Body of pancreas (tissue), 4 donors: ENCODE results near the gene SPOCK1.

Experiments
- POLR2A ChIP-seq, 3 donors: fragments of 450-650 bp; IDR thresholded peaks; one replicate each; pipeline ENCODE4 v1.6.1; 2016; ENCODE audit warnings: antibody characterized with exemption in 3 of 3, mild to moderate bottlenecking in 2 of 3
- TF ChIP-seq, protein P1 (sequence below), 7 experiments: fragments of 450-650 bp in 4 of 7; fragments of 200-600 bp in 3 of 7; sonication (generic) in 3 of 7; IDR thresholded peaks; one replicate each; pipeline ENCODE4 v1.5.1; 2016 to 2019; ENCODE audit warnings: antibody characterized with exemption in 7 of 7

DNA sequence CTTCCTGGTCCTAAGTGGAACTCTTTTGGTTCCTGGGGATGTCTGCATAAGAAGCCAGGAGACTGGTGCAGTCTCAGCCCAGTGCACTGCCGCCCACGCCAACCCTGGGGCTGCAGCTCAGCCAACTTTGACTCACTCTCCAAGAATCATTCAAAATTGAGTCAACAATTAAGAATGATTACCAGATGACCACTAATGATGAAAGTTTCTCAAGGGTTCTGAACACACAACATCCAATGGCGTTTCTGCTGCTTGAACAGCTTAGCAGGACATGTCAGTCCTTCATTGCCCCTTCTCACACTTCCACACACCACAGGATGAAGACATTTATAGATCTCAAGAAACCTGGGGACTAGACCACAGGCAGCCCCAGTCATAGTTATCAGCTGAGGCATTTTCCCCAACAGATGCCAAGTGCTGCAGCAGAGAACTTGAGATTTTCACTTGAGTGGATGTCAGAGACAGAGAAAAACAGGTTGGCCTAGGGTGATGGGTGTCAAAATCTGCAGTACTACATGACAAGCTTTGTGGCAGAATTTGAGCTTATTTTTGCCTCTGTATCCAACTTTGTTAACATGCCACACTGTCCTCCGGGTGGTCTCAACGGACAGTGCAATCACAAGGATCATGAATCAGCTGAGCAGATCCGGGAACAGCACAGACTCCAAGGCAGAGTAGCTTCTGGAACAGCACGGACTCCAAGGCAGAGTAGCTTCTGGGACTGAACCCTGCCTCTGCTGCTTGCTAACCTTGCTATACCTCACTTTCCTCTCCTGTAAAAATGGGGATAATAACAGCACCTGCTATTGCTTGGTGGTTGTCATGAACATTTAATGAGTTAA lies 356.1 kb downstream of the SPOCK1 start:
- TF ChIP-seq, protein P1, sequence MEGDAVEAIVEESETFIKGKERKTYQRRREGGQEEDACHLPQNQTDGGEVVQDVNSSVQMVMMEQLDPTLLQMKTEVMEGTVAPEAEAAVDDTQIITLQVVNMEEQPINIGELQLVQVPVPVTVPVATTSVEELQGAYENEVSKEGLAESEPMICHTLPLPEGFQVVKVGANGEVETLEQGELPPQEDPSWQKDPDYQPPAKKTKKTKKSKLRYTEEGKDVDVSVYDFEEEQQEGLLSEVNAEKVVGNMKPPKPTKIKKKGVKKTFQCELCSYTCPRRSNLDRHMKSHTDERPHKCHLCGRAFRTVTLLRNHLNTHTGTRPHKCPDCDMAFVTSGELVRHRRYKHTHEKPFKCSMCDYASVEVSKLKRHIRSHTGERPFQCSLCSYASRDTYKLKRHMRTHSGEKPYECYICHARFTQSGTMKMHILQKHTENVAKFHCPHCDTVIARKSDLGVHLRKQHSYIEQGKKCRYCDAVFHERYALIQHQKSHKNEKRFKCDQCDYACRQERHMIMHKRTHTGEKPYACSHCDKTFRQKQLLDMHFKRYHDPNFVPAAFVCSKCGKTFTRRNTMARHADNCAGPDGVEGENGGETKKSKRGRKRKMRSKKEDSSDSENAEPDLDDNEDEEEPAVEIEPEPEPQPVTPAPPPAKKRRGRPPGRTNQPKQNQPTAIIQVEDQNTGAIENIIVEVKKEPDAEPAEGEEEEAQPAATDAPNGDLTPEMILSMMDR (IDR thresholded peaks at IDR 0.05): no peak
- TF ChIP-seq POLR2A (IDR thresholded peaks at IDR 0.05): no peak
